Fibroblast of skin of back (primary cell): ENCODE results near the gene LOXL1.
"Not testable (repeated sequence)": the region's sequence is repeated elsewhere in the genome, so short reads cannot be mapped to it uniquely, and the experiment has no call there.

Source experiments
- DNase-seq: peaks from one replicate; pipeline ENCODE4 v3.0.0-alpha.2; 2013

LOXL1 gene

GRCh38 chr15:73923156-73923487 lies 3.1 kb upstream of the LOXL1 start:
- DNase-seq: no peak

- DNase-seq: no peak
These were observed 2.6 kb upstream of the LOXL1 start for GRCh38 chr15:73923488-73924164.

GRCh38 chr15:73924171-73924921 lies 1.9 kb upstream of the LOXL1 start:
- peak; percentile 94 for DNase-seq

- DNase-seq: no peak
These were observed 429 bp upstream of the LOXL1 start for GRCh38 chr15:73925848-73926218.

GRCh38 chr15:73927003-73927475 lies 777 bp downstream of the LOXL1 start:
- peak; percentile 49 for DNase-seq

GRCh38 chr15:73927476-73928240 lies 1.4 kb downstream of the LOXL1 start:
- peak; percentile 65 for DNase-seq

GRCh38 chr15:73928241-73928579 lies 1.9 kb downstream of the LOXL1 start:
- DNase-seq: no peak

- DNase-seq: peak; percentile 57
These were observed 2.8 kb downstream of the LOXL1 start for GRCh38 chr15:73928971-73929627.

- peak; percentile 95 for DNase-seq
These were observed 4.1 kb downstream of the LOXL1 start for GRCh38 chr15:73930371-73930770.

- DNase-seq: peak; percentile 73
These were observed 4.6 kb downstream of the LOXL1 start for GRCh38 chr15:73930790-73931281.

GRCh38 chr15:73931441-73931840 lies 5.2 kb downstream of the LOXL1 start:
- no peak for DNase-seq

GRCh38 chr15:73932381-73933191 lies 6.3 kb downstream of the LOXL1 start:
- DNase-seq: no peak

GRCh38 chr15:73934281-73934680 lies 8.0 kb downstream of the LOXL1 start:
- DNase-seq: no peak

- no peak for DNase-seq
These were observed 9.3 kb downstream of the LOXL1 start for GRCh38 chr15:73935547-73935946.

GRCh38 chr15:73936181-73936580 lies 9.9 kb downstream of the LOXL1 start:
- DNase-seq: no peak

GRCh38 chr15:73936588-73937290 lies 10.5 kb downstream of the LOXL1 start:
- no peak for DNase-seq

- DNase-seq: no peak
These were observed 11.0 kb downstream of the LOXL1 start for GRCh38 chr15:73937296-73937695.

GRCh38 chr15:73937726-73938125 lies 11.5 kb downstream of the LOXL1 start:
- DNase-seq: no peak

GRCh38 chr15:73938516-73938915 lies 12.3 kb downstream of the LOXL1 start:
- DNase-seq: not testable (repeated sequence)

- DNase-seq: peak; percentile 63
These were observed 12.9 kb downstream of the LOXL1 start for GRCh38 chr15:73939138-73939537.
